Keratinocyte (primary cell): ENCODE measurements around the gene RRP8. TPM values are rescaled to one million over a fixed set of nuclear protein-coding genes. Genes with fewer than 3 reads are reported as not detected.

ENCODE experiments used
- DNase-seq: peaks from one replicate; pipeline ENCODE4 v3.0.0-alpha.2; 2011; ENCODE audit warnings: low read depth, missing footprints, low spot score
- FAIRE-seq: peaks from 2 replicates; lab custom pipeline; 2011; peaks lifted over from hg19 to GRCh38; lab: Jason Lieb, UNC
- H2AFZ ChIP-seq: 2 replicates; pipeline ENCODE4 v1.6.0; 2012; ENCODE audit warnings: low read length, control low read depth, inconsistent platforms; ENCODE audit not compliant: control insufficient read depth
- H3K27ac ChIP-seq: 2 replicates; pipeline ENCODE4 v1.5.1; 2011; ENCODE audit warnings: low read length; ENCODE audit not compliant: control insufficient read depth, insufficient read depth
- H3K27me3 ChIP-seq: 3 replicates; pipeline ENCODE4 v1.6.0; 2011; ENCODE audit warnings: low read length; ENCODE audit not compliant: control insufficient read depth, insufficient read depth; ENCODE audit errors: extremely low read depth
- H3K36me3 ChIP-seq, 2 experiments: 2 replicates in 1 of 2; 3 replicates in 1 of 2; pipeline ENCODE4 v1.5.1; 2011; ENCODE audit warnings: low read length in 2 of 2, mild to moderate bottlenecking in 1 of 2; ENCODE audit not compliant: control insufficient read depth in 2 of 2, insufficient read depth in 2 of 2; ENCODE audit errors: extremely low read depth in 1 of 2
- H3K4me1 ChIP-seq: 3 replicates; pipeline ENCODE4 v1.5.1; 2011; ENCODE audit warnings: low read length; ENCODE audit not compliant: control insufficient read depth, insufficient read depth; ENCODE audit errors: extremely low read depth
- H3K4me2 ChIP-seq: 3 replicates; pipeline ENCODE4 v1.6.0; 2011; ENCODE audit warnings: low read depth, low read length; ENCODE audit not compliant: control insufficient read depth, insufficient read depth; ENCODE audit errors: extremely low read depth
- H3K4me3 ChIP-seq, 3 experiments: fragments of 200-600 bp in 1 of 3; sonication (generic) in 1 of 3; 2 replicates in 2 of 3; 3 replicates in 1 of 3; pipeline ENCODE4 v1.5.1; 2011 to 2016; ENCODE audit warnings: low read length in 3 of 3, mild to moderate bottlenecking in 3 of 3, control low read depth in 2 of 3, inconsistent platforms in 1 of 3, low read depth in 1 of 3, mixed read lengths in 1 of 3, mixed run types in 1 of 3, moderate library complexity in 1 of 3; ENCODE audit not compliant: control insufficient read depth in 2 of 3, insufficient read depth in 2 of 3; ENCODE audit errors: extremely low read depth in 1 of 3
- H3K79me2 ChIP-seq: 2 replicates; pipeline ENCODE4 v1.6.0; 2012; ENCODE audit warnings: low read length; ENCODE audit not compliant: control insufficient read depth, insufficient read depth
- H3K9ac ChIP-seq: 3 replicates; pipeline ENCODE4 v1.6.0; 2011; ENCODE audit warnings: low read length; ENCODE audit not compliant: control insufficient read depth, insufficient read depth; ENCODE audit errors: extremely low read depth
- H3K9me1 ChIP-seq: 3 replicates; pipeline ENCODE4 v1.6.0; 2011; ENCODE audit warnings: low read length; ENCODE audit not compliant: control insufficient read depth, insufficient read depth; ENCODE audit errors: extremely low read depth
- H3K9me3 ChIP-seq: 2 replicates; pipeline ENCODE4 v1.5.1; 2012; ENCODE audit warnings: low read depth, low read length; ENCODE audit not compliant: control insufficient read depth
- H4K20me1 ChIP-seq: 3 replicates; pipeline ENCODE4 v1.6.0; 2011; ENCODE audit warnings: low read length; ENCODE audit not compliant: control insufficient read depth, insufficient read depth; ENCODE audit errors: extremely low read depth
- EZH2 ChIP-seq: IDR thresholded peaks from one replicate; pipeline ENCODE4 v1.6.1; 2012; ENCODE audit warnings: inconsistent platforms, mild to moderate bottlenecking, low read length, moderate library complexity
- dilution Hi-C: fragments of 300-500 bp; cut with MboI; formaldehyde crosslinking; loops from one replicate; pipeline ENCODE4 v1.7.0; 2020; ENCODE audit warnings: low sequenced_read_pairs; ENCODE audit not compliant: extremely low pct_ligation_motif_present
- polyA plus RNA-seq, 5 experiments: library from polyadenylated mRNA; depleted of rRNA in 3 of 5; stranded (reverse) in 3 of 5; stranded (forward) in 1 of 5; unstranded in 1 of 5; fragments of >200 nt; gene quantifications; 1 replicate in 1 of 5; 2 replicates in 3 of 5; 3 replicates in 1 of 5; pipeline versions ENCODE4 v1.2.1 to v1.2.3, GENCODE V29; 2011 to 2012; ENCODE audit warnings: missing spikeins in 2 of 5, low read depth in 1 of 5, low replicate concordance in 1 of 5
- TF ChIP-seq, protein P1 (sequence below), 3 experiments: IDR thresholded peaks in 1 of 3; conservative IDR thresholded peaks in 1 of 3; optimal IDR thresholded peaks in 1 of 3; 2 replicates in 2 of 3; 3 replicates in 1 of 3; pipeline versions ENCODE3 to v1.5.1; 2011; ENCODE audit warnings: low read length in 3 of 3, mild to moderate bottlenecking in 3 of 3, moderate library complexity in 2 of 3, control low read depth in 1 of 3, inconsistent platforms in 1 of 3; ENCODE audit not compliant: insufficient read depth in 2 of 3; ENCODE audit errors: extremely low read depth in 1 of 3

The RRP8 gene
- polyA plus RNA-seq, 1 donor (not counting 4 experiments of a cell fraction or from before 2014, with no cell fraction given), result 15.0 TPM

DNA sequence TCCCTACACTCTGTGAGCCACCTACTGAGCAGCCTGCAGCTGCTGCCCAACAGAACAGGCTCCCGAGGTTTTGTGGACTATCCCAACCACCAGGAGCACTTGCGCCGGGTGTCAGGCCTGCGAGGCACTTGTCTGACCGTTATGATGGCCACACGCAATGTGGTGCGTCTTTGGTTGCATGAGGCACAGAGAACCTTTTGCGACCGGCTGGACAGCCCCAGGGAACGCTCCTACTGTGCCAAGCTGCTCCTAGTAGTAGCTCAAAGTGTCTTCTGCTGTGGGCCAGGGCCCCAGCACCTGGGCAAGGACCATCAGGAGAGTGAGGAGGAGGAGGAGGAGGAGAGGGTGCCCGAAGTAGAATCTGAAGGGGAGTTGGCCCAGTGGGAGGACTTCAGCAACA is 46.4 kb downstream of the RRP8 start:
- H3K79me2 ChIP-seq, result no peaks in the 10 kb centered on the region
- H3K9me3 ChIP-seq, result no peaks in the 10 kb centered on the region
- no peaks in the 10 kb centered on the region for H4K20me1 ChIP-seq
- H3K27ac ChIP-seq, result no peak overlapping the region
- no peaks in the 10 kb centered on the region for H3K36me3 ChIP-seq
- FAIRE-seq (no peak), DNase-seq (no peak)
- TF ChIP-seq EZH2, result no peak
- H3K4me1 ChIP-seq, result peaks cover 3% of the 10 kb centered on the region
- no peak overlapping the region for H3K4me3 ChIP-seq
- H3K9ac ChIP-seq, result no peak overlapping the region
- H2AFZ ChIP-seq, result no peak overlapping the region
- H3K4me2 ChIP-seq, result no peak overlapping the region
- no peaks in the 10 kb centered on the region for H3K27me3 ChIP-seq
- dilution Hi-C loops, result no loop called here
- H3K9me1 ChIP-seq, result no peaks in the 10 kb centered on the region

- Histone ChIP-seq H3K4me1 (peaks cover 3% of the 10 kb centered on the region), H3K9ac (no peak overlapping the region), H3K9me1 (no peaks in the 10 kb centered on the region), H3K36me3 (no peaks in the 10 kb centered on the region), H3K27ac (no peak overlapping the region), H2AFZ (no peak overlapping the region), H3K4me3 (no peak overlapping the region), H3K27me3 (no peaks in the 10 kb centered on the region), H3K9me3 (no peaks in the 10 kb centered on the region), H3K79me2 (no peaks in the 10 kb centered on the region), H3K4me2 (no peak overlapping the region), H4K20me1 (no peaks in the 10 kb centered on the region)
- TF ChIP-seq, protein P1, sequence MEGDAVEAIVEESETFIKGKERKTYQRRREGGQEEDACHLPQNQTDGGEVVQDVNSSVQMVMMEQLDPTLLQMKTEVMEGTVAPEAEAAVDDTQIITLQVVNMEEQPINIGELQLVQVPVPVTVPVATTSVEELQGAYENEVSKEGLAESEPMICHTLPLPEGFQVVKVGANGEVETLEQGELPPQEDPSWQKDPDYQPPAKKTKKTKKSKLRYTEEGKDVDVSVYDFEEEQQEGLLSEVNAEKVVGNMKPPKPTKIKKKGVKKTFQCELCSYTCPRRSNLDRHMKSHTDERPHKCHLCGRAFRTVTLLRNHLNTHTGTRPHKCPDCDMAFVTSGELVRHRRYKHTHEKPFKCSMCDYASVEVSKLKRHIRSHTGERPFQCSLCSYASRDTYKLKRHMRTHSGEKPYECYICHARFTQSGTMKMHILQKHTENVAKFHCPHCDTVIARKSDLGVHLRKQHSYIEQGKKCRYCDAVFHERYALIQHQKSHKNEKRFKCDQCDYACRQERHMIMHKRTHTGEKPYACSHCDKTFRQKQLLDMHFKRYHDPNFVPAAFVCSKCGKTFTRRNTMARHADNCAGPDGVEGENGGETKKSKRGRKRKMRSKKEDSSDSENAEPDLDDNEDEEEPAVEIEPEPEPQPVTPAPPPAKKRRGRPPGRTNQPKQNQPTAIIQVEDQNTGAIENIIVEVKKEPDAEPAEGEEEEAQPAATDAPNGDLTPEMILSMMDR (optimal IDR thresholded peaks at IDR 0.05 in 1 of 3, IDR thresholded peaks at IDR 0.05 in 1 of 3, conservative IDR thresholded peaks at IDR 0.05 in 1 of 3; ENCODE audit: extremely low read depth in 1 of 3, insufficient read depth in 2 of 3, low read length in 3 of 3), result no peak
- no peak for TF ChIP-seq EZH2
- FAIRE-seq, result no peak
- DNase-seq, result no peak
- dilution Hi-C loops, result no loop called here
Observed at GRCh38 chr11:6556139-6556949, 47.1 kb downstream of the RRP8 start.
